HG02588 (cell line): Measurements from ENCODE around the gene MLPH.

Experiments
- ATAC-seq: cut with Tn5 transposase; IDR thresholded peaks from one replicate; pipeline ENCODE4 v1.9.1; 2021; ENCODE audit warnings: mild to moderate bottlenecking, moderate library complexity; ENCODE audit not compliant: unreplicated experiment

MLPH gene

DNA sequence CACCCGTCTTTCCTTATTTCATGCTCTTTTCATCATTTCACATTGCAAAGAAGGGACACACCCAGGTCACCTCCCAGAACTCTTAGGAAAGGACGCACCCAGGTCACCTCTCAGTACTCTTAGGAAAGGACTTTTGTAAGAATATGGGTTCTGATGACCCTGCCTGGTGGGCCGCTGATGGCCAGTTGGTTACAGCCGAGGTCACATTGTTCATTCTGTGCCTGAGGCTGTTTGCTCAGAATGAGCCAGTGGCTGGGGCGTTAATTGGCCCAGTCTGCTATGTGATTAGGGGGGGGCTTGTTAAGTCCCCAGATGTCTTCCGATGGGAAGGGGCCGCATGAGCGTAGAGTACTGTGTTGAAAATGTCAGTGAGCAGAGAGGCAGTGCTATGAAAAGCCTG, 9.4 kb downstream of the MLPH start:
- ATAC-seq: no peak

DNA sequence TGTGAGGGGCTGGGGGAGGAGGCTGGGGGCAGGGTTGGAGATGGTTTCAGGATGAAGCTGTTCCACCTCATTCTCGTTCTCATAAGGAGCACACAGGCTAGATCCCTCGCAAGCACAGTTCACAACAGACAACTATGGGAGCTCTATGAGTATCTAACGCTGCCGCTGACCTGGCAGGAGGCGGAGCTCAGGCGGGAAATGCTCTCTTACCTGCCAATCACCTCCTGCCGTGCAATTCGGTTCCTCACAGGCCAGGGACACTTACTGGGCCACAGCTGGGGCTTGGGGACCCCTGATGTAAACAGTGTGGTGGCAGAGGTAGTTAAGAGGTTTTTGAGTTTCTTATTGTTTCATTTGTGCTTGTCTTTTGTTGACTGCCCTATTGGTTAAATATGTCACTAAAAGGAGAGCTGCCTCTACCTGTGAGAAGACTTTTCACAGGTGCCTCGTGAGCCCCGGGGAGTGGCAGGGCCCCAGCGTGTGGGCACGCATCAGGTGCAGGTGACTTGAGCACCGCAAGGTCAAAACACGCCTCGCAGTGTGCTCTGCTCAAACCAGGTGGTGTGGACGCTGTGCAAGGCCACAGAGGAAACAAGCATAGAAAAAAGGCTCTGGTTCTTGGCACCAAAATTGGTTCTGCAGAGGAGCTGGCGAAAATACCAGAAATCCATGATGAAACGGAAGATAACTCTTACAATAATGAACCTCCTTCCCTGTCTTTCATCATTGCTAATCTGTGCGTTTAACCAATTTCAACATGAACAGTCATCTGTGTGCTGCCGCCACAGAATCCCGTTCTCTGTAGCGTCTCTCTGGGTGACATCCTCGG, 10.2 kb downstream of the MLPH start:
- ATAC-seq: no peak

DNA sequence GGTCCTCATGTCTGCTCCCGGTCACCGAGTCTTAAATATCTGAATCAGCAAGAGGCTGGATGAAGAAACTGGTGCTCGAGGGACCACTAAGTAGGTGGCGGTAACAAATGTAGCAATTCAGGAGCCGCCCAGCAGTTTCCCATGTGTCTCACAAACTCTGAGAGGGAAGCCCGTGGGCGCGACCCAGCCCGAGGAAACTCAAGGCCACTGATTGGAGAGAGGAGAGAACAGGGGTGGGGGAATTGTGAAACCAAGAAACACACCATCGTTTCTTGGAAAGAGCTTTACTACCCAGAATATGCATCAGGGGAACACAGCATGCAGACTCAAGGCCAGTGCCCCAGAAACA, 10.8 kb downstream of the MLPH start:
- no peak for ATAC-seq

GRCh38 chr2:237498341-237498740, 11.3 kb downstream of the MLPH start:
- ATAC-seq: no peak

DNA sequence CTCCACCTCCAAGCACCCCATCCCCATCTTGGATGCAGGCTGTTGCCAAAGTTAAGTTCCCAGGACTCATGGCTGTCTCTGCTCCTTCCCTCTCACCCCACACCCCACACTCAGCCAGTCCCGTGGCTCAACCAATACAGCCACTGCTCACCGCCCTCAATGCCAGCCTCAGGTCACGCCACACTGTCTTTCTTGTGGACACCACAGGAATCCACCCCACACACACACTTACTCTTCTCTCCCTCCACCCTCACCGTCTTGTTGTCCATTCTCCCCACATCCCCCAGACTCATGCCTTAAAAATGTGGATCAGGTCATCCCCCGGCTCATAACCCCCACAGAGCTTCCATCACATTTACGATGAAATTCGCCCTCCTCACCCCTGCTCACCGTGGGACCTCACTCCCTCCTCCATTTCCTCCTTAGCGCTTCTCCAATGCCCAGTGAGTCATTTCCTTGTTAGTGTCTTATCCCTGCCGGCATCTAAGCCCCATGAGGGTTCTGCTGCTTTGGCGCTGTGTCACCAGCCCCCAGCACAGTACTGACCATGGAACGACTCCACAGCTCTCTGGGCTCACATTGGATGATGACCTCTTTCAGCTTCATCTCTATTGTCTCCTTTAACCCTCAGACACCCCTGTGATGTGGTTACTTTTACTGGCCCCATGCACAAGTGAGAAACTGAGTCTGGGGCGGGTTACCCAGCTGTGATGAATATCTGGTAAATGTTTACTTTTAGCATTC, 13.8 kb downstream of the MLPH start:
- ATAC-seq: no peak

DNA sequence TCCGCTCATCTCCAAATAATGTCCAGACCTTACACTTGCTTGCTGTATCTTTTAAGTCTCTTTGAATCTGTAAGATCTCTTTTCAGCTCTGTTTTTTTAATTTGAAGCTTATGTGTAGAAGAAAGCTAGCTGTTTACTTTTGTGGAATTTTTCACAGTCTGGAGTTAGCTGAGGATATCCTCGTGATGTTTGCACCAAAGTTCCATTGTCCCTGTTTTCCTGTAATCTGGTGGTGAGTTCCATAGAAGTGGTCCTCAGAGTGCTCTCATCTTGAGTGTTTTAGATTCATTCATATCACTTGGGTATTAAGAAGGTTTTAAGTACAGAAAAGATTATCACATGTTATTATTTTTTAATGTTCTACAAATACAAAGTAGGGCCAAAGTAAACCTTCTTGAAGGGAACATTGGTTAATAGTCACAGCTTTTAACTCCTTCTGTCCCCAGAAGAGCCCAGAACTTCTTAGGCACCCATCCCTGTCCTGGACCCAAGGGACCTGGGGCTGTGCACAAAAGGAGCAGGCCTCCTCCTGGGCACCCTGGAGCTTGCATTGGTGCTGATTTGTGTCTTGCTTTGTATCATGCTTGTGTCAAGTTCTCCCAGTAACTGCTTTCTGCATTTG, 15.0 kb downstream of the MLPH start:
- no peak for ATAC-seq

DNA sequence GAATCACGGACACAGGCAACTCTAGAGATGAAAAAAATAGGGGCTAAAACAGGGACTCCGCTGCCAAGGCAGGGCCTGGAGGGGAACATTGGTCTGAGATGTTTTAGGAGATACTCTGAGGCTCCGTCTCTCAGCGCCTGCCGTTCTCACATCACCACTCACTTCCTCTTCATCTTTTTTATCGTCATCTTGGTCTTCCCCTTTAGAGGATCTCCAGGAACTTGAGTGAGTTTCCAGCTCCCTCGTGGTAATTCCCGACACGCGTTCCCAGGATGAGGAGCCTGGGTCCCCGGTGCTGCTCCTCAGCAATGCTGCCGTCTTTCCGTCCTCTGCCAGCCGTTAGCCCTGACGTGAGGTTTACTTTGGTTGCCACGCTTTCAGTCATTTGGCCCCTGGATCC, 16.1 kb downstream of the MLPH start:
- ATAC-seq: no peak

- ATAC-seq: no peak
These were observed 18.3 kb downstream of the MLPH start for GRCh38 chr2:237505188-237505939.

DNA sequence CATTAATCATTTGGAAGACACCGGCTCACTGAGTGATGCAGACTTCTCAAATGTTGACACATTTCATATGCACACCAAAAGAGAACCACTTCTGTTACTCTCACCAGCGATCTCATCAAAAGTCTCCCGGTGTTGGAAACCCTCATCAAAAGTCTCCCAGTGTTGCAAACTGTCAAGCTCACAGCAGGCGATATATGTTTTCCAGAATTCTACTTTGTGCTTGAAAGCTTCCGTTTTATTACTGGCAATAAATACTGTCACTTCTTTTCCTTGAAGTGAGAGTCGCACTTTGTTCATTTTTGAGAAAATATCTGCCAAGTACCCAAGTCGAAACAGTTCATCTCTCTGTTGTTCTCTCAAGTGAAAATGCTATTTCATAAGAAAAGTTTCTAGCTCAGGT, 20.5 kb downstream of the MLPH start:
- no peak for ATAC-seq

GRCh38 chr2:237508361-237508760, 21.3 kb downstream of the MLPH start:
- no peak for ATAC-seq

- no peak for ATAC-seq
These were observed 22.1 kb downstream of the MLPH start for GRCh38 chr2:237509151-237509550.

DNA sequence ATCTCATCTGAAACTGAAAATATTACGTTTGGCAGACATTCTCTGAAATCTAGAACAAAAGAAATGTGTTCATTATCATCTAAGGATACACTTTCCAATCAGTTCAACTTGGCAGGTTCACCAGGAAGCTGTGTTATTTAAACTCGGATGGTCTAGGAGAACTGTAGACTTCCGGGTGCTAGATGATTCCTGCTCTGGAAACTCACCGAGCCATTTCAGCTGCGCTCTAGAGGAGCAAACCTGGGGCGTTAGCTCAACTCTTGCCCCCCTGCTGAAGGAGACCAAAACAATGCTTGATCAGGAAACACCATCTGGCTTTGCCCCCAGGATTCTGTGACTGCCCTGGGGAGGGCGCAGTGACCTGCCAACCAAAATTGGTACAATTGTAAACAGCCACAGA, 22.9 kb downstream of the MLPH start:
- ATAC-seq: no peak

DNA sequence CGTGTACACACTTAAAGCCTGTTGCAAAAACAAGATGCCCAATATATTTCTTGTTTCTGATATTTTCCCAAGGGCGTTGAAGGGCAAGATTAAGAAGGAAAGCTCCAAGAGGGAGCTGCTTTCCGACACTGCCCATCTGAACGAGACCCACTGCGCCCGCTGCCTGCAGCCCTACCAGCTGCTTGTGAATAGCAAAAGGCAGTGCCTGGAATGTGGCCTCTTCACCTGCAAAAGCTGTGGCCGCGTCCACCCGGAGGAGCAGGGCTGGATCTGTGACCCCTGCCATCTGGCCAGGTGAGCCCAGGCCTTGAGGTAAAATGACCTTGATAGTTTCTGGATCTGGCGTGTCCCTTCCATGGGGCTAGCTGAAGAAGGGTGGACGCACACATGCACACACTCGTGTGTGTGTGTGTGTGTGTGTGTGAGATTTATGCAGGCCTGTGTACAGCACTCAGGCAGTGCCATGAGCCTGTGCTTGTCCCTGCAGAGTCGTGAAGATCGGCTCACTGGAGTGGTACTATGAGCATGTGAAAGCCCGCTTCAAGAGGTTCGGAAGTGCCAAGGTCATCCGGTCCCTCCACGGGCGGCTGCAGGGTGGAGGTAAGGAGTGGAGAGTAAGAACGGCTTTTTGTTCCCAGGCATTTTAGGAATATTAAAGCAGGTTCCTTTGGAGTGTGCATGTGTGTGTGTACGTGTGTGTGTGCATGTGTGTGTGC, 23.6 kb downstream of the MLPH start:
- ATAC-seq: no peak

DNA sequence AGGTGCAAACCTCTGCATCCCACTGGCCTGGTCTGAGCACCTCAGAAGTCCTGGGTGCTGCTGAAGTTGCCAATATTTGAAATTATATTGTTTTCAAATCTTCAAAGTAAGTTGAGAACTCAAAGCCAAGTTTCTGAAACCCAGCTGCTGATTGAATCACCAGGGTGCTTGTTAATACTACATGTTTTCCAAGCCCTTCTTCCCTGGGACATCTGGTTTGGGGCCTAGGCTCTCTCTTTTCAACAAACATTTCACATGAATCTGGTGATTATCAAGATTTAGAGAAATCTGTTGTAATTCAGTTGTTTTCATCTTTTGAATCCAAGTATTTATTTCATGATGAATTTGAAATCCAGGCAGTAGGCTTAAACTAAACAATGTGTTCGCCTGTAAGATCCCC, 24.4 kb downstream of the MLPH start:
- ATAC-seq: no peak

- no peak for ATAC-seq
These were observed 24.9 kb downstream of the MLPH start for GRCh38 chr2:237511885-237512405.

DNA sequence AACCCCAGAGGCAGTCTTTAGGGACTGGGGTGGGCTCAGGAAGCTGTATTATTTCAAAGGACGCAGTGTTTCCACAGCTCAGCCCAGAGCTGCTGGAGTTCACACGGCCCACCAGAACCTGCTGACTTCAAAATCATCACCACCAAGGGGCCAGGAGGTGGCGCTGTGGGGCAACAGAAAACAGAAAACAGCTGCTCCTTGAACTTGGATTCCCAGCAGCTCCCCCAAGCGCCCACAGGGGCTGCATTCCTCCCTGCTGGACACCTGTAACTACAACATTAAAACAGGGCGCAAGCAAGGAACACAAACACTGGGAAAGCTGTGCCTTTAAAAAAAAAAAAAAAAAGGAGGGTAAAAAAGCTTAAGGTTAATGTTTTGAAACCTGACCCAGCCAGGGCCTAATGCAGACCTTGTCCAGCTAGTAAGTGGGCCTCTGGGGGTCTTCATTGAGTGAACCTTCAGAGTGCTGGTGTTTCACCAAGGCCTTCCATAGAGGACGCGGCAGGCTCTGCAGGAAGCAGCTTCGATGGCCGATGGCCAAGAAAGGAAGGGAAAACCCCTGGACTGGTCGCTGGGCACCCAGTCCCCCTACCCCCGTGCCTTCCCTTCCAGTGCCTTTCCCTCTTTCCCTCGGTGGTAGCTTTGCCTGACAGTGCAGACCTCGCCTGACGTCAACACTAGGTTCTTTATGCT, 25.9 kb downstream of the MLPH start:
- no peak for ATAC-seq

DNA sequence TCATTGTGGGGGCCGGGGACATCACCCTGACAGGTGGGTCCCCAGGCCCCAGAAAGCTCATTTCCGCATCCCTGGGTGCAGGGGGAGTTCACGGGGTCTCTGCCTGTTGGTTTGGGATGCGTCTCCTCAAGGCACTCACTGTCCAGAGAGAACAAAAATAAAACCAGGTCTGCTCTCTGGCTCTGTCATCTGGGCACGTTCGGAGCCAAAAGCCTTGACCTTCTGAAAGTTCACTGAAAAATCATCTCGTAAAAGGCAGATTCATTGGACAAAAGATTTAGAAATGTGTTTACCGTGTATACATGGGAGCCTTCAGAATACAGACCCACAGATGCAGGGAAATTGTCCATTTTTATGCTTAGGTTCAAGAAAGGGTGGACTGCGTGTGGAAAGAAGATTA, 26.6 kb downstream of the MLPH start:
- no peak for ATAC-seq

- ATAC-seq: no peak
These were observed 27.6 kb downstream of the MLPH start for GRCh38 chr2:237514474-237515130.

GRCh38 chr2:237515166-237515565, 28.1 kb downstream of the MLPH start:
- no peak for ATAC-seq
